ENCODE results near the gene SORCS1.

Gene SORCS1

GRCh38 chr10:106528702-106529101 is 635.8 kb downstream of the SORCS1 start:
- Histone ChIP-seq H3K9me3 (ENCODE audit: insufficient read depth, low read depth, low read length) (no peaks in the 10 kb centered on the region), H3K27me3 (ENCODE audit: insufficient read depth, low read length) (peaks cover 50% of the 10 kb centered on the region), H3K36me3 (ENCODE audit: insufficient read depth, low read length) (no peaks in the 10 kb centered on the region), H3K27ac (ENCODE audit: low read depth, low read length) (no peak overlapping the region), H3K9ac (ENCODE audit: low read depth, low read length) (no peak overlapping the region), H3K4me3 (ENCODE audit: low read length) (no peak overlapping the region), H3K4me1 (ENCODE audit: insufficient read depth, low read length) (no peaks in the 10 kb centered on the region)
- WGBS, result 94% methylated on average over 2 of the region's 2 CpGs

- Histone ChIP-seq H3K4me3 (ENCODE audit: low read length) (no peak overlapping the region), H3K9ac (ENCODE audit: low read depth, low read length) (no peak overlapping the region), H3K36me3 (ENCODE audit: insufficient read depth, low read length) (no peaks in the 10 kb centered on the region), H3K4me1 (ENCODE audit: insufficient read depth, low read length) (no peaks in the 10 kb centered on the region), H3K27me3 (ENCODE audit: insufficient read depth, low read length) (peaks cover 21% of the 10 kb centered on the region), H3K9me3 (ENCODE audit: insufficient read depth, low read depth, low read length) (no peaks in the 10 kb centered on the region), H3K27ac (ENCODE audit: low read depth, low read length) (no peak overlapping the region)
- WGBS, result 95% methylated on average over 1 of the region's 1 CpG
Measured at GRCh38 chr10:106525835-106526234, 638.7 kb downstream of the SORCS1 start.
